Activated effector memory CD4-positive, alpha-beta T cell treated with Interleukin-2 at 50 U/mL for 16 hours (primary cell): ENCODE results near the gene UCN.
"Not testable (repeated sequence)": the region's sequence is repeated elsewhere in the genome, so short reads cannot be mapped to it uniquely, and the experiment has no call there.

ENCODE experiments used
- DNase-seq: peaks from one replicate; pipeline ENCODE4 v3.0.0-alpha.2; 2020

UCN gene

GRCh38 chr2:27308359-27308881 is at the start of gene UCN:
Gene UCN (minus strand): TSS chr2:27308445. CDS start chr2:27307895, 550 bp downstream.
- no peak for DNase-seq

GRCh38 chr2:27356382-27357181 is 48.3 kb upstream of the UCN start, which contains the start of gene GTF3C2:
Gene GTF3C2 (minus strand): TSS chr2:27356764. CDS start chr2:27343554, 13,210 bp downstream.
- peak; percentile 87 for DNase-seq

GRCh38 chr2:27356056-27356381 is 47.8 kb upstream of the UCN start:
- DNase-seq = no peak

GRCh38 chr2:27354597-27354927 is 46.3 kb upstream of the UCN start:
- DNase-seq = no peak

GRCh38 chr2:27353762-27354596 is 45.7 kb upstream of the UCN start:
- DNase-seq = no peak

- not testable (repeated sequence) for DNase-seq
These were observed 45.1 kb upstream of the UCN start for GRCh38 chr2:27353386-27353761.

DNA sequence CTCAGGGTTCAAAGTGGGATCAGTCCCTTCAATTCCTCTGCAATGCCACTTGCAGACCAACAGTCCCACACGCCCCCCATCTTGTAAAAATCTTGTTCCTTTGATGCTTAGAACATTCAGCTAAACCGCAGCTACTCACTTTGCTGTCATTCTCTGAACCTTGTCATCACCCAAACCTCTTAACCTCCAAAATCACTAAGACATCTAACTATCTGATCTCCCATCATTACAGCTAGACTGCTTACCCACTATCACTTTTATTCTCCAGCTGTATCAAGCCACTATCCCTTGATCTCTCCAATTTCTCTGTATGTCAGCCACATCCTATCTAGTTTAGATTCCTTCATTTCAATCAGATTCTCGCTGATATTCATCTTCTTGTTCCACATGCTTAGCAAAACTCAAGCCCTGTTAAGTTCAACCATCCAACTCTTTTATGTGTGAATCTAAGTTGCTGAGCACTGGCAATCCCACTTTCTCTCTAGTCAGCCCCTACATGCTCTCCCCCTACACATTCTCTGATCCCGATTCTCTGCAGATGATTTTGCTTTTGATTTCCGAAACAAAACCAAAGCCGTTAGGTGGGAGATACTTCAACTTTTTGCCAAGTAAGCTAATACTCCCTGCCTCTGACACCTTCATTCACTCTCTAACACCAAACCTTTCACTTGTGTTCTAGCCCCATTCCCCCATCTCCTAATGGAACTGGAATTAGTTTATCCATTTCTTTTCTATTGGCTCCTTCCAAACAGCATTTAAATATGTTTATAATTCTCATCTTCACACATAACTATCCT is 43.8 kb upstream of the UCN start:
- DNase-seq = no peak

DNA sequence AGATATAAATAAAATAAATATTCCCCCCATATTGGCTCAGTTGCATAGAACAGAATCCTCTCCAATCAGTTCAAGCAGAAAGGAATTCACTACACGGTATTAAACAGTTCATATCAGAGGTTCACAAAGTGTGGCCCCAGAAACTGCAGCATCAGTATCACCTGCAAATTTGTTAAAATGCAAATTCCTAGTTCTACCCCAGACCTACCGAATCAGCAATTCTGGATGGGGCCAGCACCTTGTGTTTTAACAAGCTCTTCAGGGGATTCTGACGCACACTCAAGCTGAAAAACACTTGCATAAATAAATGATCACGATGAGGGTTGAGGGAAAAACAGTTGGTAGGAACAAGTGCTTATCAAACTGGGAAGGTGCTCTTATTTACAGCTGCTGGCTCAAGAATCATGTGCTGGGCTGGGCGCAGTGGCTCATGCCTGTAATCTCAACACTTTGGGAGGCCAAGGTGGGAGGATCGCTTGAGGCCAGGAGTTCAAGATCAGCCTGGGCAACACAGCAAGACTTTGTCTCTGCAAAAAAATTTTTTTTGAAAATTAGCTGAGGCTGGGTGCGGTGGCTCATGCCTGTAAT is 42.0 kb upstream of the UCN start:
- no peak for DNase-seq

DNA sequence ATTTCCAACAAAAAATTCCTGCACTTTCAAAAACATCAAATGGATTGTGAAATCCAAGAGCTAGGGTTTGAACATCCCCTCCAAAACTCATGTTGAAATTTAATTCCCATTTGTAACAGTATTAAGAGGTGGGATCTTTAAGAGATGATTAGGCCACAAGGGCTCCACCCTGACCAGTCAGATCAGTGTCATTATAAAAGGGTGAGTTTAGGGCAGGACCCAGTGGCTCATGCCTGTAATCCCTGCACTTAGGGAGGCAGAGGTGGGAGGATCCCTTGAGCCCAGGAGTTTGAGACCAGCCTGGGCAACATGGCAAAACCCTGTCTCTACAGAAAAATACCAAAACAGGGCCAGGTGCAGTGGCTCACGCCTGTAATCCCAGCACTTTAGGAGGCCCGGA is 39.4 kb upstream of the UCN start:
- no peak for DNase-seq

DNA sequence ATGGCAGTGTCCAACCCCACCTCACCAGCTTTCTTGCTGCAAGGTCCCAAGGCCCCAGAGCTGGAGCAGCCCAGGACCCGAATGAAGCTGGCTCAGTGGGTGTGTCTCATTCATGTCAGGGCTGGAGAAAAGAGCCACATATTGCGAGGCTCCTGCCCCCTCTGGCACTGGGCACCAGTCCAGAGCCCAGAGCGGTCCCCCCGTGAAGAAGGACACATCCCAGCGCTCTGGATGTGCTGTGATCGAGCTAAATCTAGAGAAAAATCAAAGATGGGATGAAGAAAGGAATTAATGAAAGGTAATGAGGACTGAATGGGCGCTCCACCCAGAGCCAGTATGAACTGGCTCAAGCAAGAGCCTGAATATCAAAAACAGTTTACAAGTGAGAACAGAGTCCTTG is 27.9 kb upstream of the UCN start:
- DNase-seq = no peak

DNA sequence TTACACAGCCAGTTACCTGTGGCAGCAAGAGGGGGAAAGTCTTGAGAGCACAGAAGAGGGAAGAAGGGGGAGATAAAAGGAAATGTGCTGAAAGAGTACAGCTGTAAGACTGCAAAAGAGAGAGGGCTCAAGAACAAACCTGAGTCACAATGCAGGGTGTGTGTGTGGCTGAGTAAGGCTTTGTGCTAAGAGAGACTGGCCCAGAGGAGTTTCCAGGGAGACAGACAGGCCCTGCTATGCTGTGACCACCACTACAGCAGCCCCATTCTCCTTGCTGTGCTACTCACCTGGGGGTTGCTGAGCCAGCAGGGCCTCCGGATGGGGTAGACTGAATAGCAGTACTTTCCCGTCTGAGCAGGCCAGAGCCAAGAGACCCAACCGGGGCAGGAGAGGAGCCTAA is 27.1 kb upstream of the UCN start:
- DNase-seq = no peak

DNA sequence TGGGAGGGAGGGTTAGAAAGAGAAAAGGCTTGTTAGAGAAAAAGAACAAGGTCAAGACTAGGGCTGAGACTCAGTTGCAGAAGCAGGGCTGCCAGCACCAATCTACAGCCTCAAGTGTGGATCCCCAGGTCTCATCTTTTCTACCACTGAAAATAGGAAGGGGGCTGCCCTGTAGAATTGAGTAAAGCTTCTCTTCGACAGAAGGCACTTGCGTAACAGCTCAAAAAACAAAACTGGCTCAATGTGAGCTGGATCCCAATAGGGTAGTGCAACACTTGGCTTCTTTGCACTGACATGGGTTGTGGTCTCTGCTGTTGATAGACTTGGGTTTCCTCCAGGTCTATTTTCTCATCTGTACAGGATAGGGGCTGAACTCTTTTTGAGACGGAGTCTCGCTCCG is 16.5 kb upstream of the UCN start:
- no peak for DNase-seq

DNA sequence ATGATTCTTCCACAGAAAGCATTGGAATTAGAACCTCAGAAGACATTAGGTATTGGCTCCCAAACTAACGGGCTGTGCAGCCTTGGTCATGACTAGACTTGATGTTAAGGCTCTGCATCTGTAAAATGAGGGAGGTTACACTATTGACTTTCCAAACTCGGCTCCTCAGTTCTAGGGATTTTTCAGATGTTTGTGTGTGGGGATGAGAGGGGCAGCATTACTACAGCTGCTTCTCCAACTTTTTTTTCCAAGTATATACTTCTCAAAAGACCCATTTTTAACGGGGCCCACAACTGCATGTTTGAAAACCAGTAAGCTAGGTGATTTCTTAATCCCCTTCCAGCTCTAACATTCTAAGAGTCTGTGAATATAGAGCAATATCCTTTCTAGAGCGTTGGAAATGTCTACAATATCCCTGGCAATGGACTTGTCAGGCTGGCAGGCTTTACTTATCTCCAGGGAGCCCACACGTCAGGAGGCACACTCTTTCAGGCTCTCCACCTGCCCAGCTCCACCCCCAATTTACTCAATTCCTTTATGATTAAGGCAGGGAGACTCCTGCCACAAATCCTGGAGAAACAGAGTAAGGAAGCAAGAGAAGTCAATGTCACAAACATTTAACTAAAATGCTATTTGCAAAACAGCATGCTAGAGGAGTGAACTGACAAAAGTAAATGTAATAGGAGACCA is 15.5 kb upstream of the UCN start:
- no peak for DNase-seq

DNA sequence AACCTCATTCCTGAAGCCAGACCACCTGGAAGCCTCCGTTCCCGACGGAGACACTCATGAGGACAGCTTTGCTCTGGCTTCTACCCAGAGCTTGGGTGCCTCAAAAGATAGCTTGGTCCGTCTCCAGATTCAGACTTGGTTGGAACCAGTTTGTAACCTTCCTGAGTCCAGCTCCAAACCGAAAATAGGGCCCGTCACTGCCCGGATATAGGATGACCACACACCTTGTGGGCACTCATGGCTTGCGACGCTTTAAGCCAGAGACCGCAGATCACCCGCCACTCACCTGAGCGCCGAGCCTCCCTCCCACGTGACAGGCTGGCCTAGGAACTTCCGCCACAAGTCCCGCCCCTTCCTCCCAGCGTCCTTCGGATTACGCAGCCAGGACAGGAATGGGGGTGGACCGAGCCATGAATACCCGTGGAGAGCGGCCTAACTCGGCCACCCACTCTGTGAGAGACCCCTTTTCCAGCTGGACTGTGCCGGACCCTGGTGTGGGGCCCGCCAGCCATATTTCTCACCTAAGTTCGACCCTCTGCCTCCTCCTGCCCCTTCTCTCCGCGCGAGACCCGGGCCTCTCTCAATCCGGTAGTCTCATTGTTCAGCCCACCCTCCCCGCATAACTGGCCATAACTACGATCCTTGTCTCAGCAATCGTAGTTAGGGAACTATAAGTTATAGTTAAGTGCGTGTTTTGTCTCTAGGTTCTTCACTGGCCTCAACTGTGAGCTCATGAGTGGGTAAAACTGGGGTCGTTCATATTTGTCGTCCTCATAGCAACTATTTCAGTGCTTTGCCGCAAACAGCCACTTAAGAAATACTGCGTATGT is 14.7 kb upstream of the UCN start, which contains the start of gene MPV17:
TSS of gene MPV17 (minus strand) at position 332 of the 830 bp plus-strand sequence. CDS start 580 bp downstream, outside the sequence.
- DNase-seq = peak; percentile 81

DNA sequence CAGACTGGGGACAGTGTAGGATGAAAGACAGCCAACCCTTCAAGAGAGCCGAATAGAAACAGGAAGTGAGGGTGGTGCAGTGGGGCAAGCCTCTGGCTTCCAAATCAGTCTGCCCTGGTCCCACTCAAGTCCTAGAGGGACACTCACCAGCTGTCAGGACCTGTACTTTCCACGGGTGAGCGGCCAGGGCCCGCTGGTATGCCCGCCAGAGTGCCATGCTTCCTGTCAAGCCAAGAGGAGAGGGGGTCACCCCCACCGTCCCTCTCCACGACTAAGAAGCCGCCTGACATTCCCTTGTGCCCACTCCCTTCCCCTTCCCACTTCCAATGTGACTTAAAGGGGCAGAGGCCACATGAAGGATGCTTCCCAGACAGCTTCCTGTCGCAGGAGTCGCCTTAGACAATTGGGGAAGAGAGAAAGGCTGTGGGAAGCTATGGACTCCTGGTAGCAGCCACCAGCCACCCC is 14.1 kb upstream of the UCN start:
- no peak for DNase-seq

DNA sequence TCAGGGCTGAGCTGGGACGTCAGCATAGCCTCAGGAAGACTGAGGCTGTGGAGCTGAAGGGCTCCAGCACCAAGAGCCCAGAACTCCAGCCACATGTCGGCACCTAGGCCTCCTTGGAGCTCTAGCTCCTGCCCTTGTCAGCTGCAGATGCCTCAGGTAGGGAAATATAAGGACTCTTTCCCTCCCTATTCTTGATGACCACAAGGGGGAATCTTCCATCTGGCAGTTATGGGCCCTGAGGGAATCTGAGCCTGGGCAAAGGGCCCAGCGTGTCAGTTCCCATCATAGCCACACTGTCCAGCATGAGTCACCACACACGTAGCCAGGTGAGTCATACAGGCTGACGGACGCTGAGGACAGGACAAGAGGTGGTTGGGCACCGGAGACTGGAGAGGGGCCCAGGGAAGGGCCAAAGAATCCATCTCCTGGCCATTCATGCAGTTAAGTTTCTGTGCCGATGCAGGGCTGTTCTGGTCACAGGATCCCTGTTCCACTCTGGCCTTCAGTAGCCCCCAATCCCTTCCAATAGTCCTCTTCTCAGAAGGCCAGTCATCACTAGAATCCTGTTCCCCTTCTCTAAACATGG is 12.8 kb upstream of the UCN start:
- no peak for DNase-seq

- not testable (repeated sequence) for DNase-seq
These were observed 11.6 kb upstream of the UCN start for GRCh38 chr2:27319839-27320238.

DNA sequence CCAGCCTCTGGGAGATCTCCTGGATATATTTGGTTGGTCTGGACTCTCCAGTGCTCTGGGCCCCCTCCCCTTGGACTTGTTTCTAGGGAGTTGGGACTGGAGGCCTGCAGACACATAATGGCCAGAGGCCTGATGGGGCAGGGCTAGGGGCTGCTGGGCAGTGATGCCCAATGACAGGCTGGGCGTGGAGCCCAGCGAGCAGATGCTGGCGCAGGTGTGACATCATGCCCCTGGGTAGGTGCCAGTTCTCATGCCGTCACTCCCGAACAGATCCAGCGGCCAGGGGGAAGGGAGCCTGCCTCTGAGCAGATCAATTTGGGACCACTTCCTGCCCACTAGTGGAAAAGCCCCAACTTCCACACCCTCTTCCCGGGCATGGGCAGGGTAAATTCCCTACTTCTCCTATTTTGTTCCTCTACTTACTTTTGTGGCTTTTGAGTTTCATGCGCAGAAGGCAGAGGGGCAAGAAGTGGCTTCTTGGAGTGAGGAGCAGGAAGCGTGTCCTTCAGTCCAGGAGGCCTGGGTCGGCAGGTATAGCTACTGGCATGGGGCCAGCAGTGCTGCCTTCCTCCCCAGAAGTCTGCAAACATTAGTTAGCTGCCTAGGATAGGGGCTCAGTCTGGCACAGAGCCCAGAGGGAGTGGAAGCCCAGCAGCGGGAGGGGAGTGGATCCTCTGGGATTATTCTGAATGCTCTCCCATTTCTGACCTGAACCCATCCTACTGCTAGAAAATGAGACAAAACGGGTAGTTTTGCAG is 8.6 kb upstream of the UCN start:
- DNase-seq = no peak

DNA sequence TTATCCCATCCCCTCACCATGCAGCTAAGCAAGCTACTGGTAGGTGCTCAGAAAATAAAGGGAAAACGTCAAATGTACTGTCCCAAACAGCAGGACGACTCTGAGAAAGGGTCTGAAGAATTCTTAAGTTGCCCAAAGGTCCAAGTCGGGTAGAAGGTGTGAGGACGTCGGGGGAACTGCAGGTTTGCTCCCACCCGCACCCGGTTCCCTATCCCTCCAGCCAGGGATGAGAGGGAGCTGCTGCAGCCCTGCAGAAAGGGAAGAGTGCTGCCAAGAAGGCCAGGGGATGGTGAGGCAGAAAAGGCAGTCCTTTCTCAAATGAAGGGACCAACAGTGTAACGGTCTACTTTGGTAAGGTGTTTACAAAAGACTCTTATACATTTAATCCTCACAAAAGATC is 6.9 kb upstream of the UCN start:
- DNase-seq = no peak

DNA sequence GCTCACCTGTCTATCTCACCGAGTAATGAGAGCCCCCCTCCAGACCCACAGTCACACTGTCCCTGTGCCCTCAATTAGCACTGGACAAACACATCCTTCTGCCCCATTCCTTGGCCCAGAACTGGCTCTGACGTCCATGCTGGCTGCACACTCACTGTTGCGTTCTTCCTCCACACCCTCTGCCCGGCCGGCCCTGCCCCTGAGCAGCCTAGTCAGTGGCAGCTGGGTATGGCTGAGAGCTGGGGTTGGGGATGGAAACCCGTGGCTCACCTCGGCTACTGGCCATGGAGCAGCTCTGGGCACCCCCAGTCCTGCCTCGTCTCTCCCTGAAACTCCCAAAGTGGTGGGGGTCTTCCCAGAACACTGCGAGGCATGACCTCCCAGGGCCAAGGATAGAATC is 6.5 kb upstream of the UCN start:
- no peak for DNase-seq
